ENCODE measurements around the gene EIF5.
A peak's percentile ranks its signal among the peaks of the same experiment; 100 is the strongest.

The EIF5 gene

DNA sequence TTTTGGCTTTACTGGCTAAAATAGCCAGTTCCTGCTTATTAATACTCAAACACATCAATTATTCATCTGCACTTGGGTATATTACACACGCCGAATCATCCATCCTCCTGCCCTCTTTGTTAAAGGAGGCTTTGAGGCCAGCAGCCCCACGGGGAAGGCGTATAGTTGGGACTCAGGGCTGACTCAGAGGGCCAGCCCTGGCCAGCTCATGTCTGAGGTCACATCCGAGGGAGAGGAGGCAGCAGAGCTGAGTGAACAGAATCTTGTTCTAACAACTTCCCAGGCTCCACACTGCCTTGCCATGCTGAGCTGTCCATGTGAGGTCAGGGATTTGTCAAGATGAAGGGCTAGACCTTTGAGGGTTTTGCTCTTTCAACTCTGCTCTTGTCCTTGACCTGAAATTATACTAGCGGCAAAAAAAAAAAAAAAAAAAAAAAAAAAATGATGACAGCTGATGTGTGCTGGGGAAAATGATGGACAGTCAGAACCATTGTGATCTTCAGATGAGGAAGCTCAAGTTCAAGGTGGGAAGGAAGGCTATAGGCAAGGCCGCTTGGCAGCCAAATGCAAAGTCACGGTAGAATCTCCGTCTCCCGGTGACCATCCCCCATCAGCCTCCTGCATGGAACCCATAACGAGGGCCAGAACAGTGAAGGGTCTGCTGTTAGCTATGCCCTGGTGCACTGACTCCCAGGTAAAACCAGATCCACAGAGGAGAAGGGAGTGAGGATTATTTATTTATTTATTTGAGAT is 38.7 kb downstream of the EIF5 start:
- DNase-seq = no peak

GRCh38 chr14:103374121-103374520 is 40.1 kb downstream of the EIF5 start:
- DNase-seq = no peak

DNA sequence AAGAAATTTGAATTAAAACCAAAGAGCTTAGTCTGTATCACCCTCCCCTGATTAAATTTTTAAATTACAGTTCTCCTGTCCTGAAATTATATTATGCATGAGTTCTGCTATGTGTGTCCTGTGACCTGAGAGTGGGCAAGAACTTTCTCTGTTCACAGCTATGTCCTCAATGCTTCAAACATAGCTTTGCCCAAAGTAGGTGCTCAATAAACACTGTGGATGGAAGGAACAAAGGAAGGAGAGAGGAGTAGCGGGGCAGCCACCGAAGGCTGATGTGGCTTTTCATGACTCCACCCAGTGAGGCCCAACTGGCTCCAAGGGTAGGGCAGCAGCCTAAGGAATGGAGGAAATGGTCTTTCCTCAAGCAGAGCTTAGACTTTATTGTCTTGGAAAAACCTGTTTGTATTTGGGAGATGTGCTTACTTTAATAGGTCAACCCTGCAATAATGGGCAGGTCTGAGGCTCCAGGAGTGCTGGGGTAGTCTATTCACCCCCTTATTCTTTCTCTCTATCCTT is 43.5 kb downstream of the EIF5 start:
- DNase-seq = no peak

GRCh38 chr14:103378038-103378854 is 44.2 kb downstream of the EIF5 start:
- no peak for DNase-seq

DNA sequence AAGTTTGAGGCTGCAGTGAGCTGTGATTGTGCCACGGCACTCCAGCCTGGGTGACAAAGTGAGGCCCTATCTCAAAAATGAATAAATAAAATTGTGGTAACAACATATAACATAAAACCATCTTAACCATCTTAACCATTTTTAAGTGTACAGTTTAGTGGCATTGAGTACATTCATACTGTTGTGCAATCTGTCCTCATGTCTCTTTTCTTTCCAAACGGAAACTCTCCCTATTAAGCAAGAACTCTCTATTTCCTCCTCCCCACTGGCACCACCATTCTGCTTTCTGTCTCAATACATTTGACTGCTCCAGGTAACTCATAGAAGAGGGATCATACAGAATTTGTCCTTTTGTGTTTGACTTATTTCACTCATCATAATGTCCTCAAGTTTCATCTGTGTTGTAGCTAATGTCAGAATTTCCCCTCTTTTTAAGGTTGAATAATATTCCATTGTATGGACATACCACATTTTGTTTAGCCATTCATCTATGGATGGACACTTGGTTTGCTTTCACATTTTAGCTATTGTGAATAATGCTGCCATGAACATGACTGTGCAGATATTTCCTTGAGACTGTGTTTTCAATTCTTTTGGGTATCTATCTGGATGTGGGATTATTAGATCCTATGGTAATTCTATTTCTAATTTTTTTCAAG is 46.8 kb downstream of the EIF5 start:
- no peak for DNase-seq

- DNase-seq = no peak
Measured at GRCh38 chr14:103382376-103382775, 48.3 kb downstream of the EIF5 start.

- no peak for DNase-seq
Measured at GRCh38 chr14:103384450-103385151, 50.6 kb downstream of the EIF5 start.

- peak; percentile 93 for DNase-seq
Measured at GRCh38 chr14:103385152-103385928, 51.3 kb downstream of the EIF5 start, which contains the start of gene MARK3. MARK3 (plus strand) TSS chr14:103385415; CDS start chr14:103386030, 615 bp downstream.

- peak; percentile 32 for DNase-seq
Measured at GRCh38 chr14:103385929-103386712, 52.1 kb downstream of the EIF5 start.

DNA sequence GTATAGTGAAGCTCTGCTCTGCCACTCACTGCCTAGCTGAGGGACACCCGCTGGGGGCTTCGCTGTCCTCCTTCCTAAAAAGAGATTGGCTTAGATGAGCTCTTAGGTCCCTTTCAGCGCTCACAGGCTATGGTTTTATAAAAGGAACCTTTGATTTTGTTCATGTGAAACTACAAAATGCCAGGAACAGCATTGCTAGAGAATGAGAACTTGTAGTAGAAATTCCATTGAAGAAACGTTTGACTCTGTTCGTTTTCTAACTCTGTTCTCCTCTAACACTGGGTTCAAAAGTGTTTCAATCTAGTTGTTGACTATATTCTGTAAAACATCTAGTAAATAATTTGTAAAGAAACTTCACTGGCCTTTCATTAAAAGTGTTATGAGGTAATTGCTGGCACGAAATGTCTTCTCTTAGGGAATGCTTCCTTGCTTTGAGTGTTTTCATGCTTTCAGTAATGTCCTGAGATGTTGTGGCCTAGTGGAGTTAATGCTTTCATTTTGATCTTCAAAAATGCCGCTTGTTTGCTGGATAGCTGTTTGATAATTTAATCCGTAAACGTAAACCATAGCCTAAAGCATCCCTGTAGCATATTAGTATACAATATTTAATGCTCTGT is 52.8 kb downstream of the EIF5 start:
- DNase-seq = no peak

DNA sequence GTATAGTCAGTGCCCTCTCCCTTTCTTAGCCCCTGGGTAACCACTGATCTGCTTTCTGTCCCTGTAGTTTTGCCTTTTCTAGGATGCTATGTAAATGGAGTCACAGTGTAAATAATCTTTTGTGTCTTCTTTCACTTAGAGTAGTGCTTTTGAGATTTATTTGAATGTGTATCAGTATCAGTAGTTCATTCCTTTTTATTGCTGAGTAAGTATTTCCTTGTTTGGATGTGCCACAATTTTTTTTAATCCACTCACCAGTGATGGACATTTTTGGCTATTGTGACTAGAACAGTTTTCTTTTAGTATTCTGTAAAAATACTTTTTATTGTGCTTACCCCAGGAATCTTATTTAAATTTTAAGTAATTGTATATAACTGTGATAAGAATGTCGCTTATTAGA is 54.6 kb downstream of the EIF5 start:
- no peak for DNase-seq

- DNase-seq = no peak
Measured at GRCh38 chr14:103390605-103391004, 56.6 kb downstream of the EIF5 start.

GRCh38 chr14:103391048-103391447 is 57.0 kb downstream of the EIF5 start:
- peak; percentile 47 for DNase-seq

DNA sequence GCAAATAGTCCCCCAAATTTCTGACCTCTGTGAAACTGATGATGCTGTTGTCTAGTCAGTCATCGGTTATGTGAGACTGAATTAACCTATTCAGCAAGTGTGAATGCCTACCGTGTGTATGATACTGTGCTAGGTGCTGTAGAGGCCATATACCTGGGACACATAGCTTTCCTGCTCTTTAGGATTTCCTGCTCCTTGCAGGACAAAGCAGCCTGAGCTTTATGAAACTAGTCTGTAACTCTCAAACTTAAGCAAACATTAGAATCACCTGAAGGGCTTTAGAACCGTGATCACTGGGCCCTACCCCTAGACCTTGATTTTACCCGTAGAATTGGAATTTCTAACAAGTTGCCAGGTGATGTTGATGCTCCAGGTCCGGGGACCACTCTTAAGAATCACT is 58.1 kb downstream of the EIF5 start:
- no peak for DNase-seq

- no peak for DNase-seq
Measured at GRCh38 chr14:103392572-103392971, 58.5 kb downstream of the EIF5 start.

DNA sequence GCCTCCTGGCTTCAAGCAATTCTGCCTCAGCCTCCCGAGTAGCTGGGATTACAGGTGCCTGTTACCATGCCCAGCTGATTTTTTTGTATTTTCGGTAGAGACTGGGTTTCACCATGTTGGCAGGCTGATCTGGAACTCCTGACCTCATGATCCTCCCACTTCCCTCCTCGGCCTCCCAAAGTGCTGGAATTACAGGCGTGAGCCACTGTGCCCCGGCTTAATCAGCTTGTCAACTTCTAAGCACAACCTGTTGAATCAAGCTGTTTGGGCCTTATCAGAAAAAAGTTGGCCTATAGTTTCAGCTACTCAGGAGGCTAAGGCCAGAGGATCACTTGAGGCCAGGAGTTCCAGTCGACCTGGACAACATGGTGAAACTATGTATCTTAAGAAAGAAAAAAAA is 59.0 kb downstream of the EIF5 start:
- no peak for DNase-seq

GRCh38 chr14:103393676-103394626 is 59.9 kb downstream of the EIF5 start:
- DNase-seq = no peak

All from effector CD4-positive, alpha-beta T cell (primary cell).